Suppressor macrophage (primary cell): ENCODE data around the gene IQSEC1.

Experiments
- DNase-seq, 4 experiments: peaks; one replicate each; pipeline ENCODE4 v3.0.0-alpha.2; 2020 to 2022

The IQSEC1 gene

DNA sequence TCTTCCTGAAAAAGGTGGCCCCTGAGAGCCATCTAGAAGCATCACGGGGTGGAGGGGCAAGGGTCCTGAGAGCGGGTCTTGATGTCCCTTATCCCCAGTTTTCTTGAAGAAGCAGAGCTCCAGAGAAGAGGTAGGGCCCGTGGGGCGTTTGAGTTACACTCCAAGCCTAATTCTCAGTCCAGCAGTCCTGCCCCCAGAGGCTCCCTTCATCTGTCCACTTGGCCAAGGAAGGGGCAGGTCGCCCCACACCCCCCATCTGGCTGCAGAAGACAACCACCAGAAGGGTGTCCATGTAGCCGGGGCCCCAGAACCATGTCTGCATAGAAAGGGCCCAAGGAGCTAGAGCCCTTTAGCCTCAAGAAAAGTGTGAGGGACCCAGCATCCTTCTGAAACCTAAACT lies 206.4 kb downstream of the IQSEC1 start:
- no peak for DNase-seq

DNA sequence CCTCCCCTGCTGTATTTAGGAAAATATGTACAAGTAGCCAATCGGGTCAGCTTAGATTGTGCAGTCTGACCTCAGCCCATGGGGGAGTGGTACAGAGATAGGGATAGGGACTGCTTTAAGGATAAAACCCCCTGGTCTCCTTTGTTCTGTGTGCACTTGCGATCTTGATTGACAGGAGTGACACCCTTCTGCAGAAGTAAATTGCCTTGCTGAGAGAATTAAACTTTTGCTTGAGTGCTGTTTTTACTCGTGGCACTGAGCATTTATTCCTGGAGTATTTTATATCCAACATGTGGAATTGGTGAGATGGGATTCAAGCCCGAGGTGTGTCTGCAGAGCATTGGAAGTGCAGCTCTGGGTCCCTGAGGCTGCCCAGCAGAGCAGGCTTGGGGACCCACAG lies 208.0 kb downstream of the IQSEC1 start:
- no peak for DNase-seq

DNA sequence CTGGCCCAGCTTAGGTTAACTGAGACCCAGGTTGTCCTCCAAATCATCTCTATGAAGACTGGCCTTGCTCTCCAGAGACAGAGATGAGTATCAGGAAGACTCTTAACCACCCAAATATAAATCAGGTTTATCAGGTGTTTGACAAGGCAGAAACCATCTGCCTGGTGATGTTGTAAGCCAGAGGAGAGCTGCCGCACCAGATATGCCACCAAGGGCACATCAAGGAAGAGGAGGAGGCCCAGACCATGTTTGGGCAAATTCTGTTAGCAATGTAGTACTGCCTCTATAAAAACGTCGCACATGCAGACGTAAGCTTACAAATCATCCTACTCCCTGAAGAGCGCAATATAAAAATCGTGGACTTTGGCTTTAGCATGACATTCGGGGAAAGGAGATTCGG lies 210.8 kb downstream of the IQSEC1 start:
- no peak for DNase-seq

DNA sequence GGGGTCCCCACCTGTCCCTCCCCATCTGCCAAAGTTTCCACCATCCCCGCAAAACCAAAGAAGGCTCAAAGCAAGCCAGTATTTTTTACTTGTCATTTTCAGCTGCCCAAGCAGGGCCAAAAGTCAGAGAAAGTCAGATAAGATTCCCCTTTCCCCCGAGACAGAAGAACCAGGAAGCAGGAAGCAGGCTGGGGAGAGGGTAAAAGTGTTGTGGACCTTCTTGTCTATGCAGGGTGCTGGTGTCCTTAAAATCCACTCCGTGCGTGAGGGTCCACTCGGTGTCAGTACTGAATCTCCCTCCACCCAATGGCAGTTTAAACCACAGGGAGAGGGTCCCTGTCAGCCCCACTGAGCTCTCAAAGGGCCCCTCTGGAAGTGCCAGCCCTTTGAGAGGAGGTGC lies 211.6 kb downstream of the IQSEC1 start:
- DNase-seq, result no peak

DNA sequence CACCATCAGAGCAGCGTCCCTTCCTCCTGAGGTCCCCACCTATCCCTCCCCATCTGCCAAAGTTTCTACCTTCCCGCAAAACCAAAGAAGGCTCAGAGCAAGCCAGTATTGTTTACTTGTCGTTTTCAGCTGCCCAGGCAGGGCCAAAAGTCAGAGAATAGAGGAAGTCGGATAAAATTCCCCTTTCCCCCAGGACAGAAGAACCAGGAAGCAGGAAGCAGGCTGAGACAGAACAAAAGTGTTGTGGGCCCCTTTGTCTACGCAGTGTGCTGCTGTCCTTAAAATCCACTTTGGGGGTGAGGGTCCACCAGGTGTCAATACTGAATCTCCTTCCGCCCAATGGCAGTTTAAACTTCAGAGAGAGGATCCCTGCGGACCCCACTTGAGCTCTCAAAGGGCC lies 213.4 kb downstream of the IQSEC1 start:
- DNase-seq, result peak in 3 of 4 experiments; percentile 43 to 46 (median 46)

DNA sequence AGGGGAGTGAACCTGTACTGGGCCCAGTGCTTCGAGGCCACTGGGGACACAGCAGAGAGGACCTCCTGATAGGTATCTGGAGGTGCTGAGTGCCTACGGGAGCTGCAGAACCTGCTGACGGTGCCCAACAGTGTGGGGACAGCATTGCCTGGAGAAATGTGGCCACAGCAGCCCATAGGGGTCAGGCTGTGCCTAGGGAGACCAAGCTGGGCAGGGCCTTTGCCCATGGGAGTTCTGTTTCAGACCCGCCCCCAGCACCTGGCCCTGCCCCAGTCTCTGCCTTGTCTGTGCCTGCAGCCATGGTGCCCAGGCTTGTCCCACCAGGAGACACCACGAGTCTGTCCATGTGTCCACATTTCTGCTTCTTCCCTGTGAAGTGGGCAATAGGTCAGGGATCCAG lies 216.6 kb downstream of the IQSEC1 start:
- no peak for DNase-seq

DNA sequence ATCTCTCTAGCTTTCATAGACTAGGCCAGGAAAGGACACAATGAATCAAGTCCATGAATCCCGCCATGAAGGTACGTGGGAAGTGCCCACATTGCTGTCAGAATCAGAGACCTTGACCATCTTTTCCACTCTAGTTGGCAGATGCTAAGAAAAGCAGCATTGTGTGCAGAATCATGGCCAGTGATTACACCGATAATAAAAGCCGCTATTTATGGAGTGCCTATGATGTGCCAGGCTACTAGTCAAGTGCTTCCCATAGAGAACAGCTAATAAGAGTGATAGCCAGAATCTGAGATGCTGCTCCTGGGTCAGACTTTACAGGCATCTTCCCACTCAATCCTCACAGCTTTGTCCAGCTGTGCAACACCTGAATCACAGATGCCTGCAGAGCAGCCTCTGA lies 218.7 kb downstream of the IQSEC1 start:
- DNase-seq, result no peak

DNA sequence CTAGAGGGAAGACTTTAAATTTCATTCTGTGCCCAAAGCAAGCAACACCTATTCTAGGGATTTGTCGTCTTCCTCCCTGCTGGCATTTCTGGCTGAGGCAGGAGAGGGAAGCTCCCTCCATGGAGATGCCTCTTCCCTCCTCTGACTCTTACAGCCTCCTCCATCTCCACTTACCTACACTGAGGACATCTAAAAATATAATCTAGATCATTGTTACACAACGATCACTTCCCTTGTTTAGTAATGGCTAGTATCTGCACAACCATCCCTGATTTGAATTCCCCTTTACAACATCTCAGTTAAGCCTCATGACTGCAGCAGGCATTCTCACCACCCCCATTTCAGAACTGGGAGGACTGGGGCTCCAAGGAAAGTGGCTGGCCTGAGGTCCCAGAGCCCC lies 219.4 kb downstream of the IQSEC1 start:
- peak in 3 of 4 experiments; percentile 32 to 52 (median 48) for DNase-seq

DNA sequence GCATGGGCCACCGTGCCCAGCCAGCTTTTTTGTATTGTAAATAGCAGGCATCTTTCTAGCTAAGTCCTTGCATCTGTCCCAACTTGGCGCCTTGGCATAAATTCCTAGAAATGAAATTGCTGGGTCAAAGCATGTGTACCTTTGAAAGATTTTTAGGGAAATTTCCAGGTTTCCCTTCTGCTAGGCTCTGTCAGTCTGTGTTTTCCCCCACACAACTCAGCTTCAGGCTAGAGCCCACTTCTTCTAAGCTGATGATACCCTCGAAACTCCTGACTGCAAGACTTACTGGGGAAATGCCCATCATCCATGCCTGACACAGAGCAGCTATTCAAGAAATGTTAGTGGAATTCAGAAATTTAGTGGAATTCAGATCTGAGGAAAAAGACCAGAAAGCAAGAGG lies 221.0 kb downstream of the IQSEC1 start:
- no peak for DNase-seq
